Brain microvascular endothelial cell (primary cell): ENCODE results near the gene SOX10.
"Not testable (repeated sequence)": the region's sequence is repeated elsewhere in the genome, so short reads cannot be mapped to it uniquely, and the experiment has no call there.

ENCODE experiments used
- DNase-seq: peaks from one replicate; pipeline ENCODE4 v3.0.0-alpha.2; 2020
- H3K27ac ChIP-seq: fragments of 250-450 bp; sonication (Bioruptor Pico); 2 replicates; pipeline ENCODE4 v1.5.1; 2020; ENCODE audit warnings: mild to moderate bottlenecking, moderate library complexity
- H3K27me3 ChIP-seq: fragments of 250-450 bp; sonication (Bioruptor Pico); replicated peaks from 2 replicates; pipeline ENCODE4 v1.5.1; 2020; ENCODE audit warnings: mild to moderate bottlenecking
- H3K36me3 ChIP-seq: fragments of 250-450 bp; sonication (Bioruptor Pico); replicated peaks from 2 replicates; pipeline ENCODE4 v1.5.1; 2020; ENCODE audit warnings: mild to moderate bottlenecking
- H3K4me3 ChIP-seq: 2 replicates; pipeline ENCODE4 v1.5.1; 2011; ENCODE audit warnings: low read depth, mild to moderate bottlenecking, control low read depth, low read length, moderate library complexity
- CTCF ChIP-seq: IDR thresholded peaks from 2 replicates; pipeline ENCODE4 v1.5.1; 2011; ENCODE audit warnings: low read depth, mild to moderate bottlenecking, moderate library complexity, low read length, control low read depth, inconsistent platforms; ENCODE audit errors: missing control alignments
- in situ Hi-C: cut with HindIII; loops from 2 replicates; pipeline ENCODE4 v1.10.0; 2017; ENCODE audit warnings: low sequenced_read_pairs, low pct_ligation_motif_present

The SOX10 gene

DNA sequence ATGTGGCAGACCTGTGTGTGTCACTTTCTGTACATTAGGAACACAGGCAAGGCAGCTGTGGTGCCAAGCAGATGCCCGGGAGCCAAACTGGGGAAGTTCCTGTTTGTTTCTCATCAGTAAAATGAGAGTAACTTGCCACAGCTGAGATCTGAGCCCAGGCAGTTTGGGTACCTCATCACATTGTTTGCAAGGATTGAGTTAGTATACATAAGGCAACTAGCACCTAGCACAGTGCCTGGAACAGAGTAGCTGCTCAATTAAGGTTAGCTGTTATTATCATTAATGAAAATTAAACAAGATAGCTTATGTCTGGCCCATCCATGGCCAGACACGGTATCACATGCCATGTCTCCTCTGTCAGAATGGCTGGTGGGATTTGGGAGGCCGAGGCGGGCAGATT is 7.8 kb downstream of the SOX10 start:
- TF ChIP-seq CTCF = no peak
- in situ Hi-C loops = no loop called here
- Histone ChIP-seq H3K36me3 (no peaks in the 10 kb centered on the region), H3K27ac (no peak overlapping the region), H3K27me3 (no peaks in the 10 kb centered on the region), H3K4me3 (no peak overlapping the region)
- DNase-seq = no peak

DNA sequence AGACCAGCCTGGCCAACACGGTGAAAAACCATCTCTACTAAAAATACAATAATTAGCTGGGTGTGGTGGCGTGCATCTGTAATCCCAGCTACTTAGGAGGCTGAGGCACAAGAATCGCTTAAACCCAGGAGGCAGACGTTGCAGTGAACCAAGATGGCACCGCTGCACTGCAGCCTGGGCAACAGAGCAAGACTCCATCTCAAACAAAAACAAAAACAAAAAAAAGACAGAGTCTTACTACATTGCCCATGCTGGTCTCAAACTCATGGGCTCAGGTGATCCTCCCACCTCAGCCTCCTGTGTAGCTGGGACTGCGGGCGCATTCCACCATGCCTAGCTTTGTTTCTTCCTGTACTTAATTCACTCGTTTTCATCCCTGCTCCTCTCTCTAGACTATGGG is 8.3 kb downstream of the SOX10 start:
- DNase-seq, H3K27ac ChIP-seq, H3K36me3 ChIP-seq, in situ Hi-C loops, H3K27me3 ChIP-seq, H3K4me3 ChIP-seq: not testable (repeated sequence)

- no peak for DNase-seq
- in situ Hi-C loops = no loop called here
- H3K36me3 ChIP-seq = no peaks in the 10 kb centered on the region
- TF ChIP-seq CTCF = no peak
- no peak overlapping the region for H3K4me3 ChIP-seq
- H3K27me3 ChIP-seq = no peaks in the 10 kb centered on the region
- H3K27ac ChIP-seq = no peak overlapping the region
Measured at GRCh38 chr22:37975153-37975552, 9.2 kb downstream of the SOX10 start.

DNA sequence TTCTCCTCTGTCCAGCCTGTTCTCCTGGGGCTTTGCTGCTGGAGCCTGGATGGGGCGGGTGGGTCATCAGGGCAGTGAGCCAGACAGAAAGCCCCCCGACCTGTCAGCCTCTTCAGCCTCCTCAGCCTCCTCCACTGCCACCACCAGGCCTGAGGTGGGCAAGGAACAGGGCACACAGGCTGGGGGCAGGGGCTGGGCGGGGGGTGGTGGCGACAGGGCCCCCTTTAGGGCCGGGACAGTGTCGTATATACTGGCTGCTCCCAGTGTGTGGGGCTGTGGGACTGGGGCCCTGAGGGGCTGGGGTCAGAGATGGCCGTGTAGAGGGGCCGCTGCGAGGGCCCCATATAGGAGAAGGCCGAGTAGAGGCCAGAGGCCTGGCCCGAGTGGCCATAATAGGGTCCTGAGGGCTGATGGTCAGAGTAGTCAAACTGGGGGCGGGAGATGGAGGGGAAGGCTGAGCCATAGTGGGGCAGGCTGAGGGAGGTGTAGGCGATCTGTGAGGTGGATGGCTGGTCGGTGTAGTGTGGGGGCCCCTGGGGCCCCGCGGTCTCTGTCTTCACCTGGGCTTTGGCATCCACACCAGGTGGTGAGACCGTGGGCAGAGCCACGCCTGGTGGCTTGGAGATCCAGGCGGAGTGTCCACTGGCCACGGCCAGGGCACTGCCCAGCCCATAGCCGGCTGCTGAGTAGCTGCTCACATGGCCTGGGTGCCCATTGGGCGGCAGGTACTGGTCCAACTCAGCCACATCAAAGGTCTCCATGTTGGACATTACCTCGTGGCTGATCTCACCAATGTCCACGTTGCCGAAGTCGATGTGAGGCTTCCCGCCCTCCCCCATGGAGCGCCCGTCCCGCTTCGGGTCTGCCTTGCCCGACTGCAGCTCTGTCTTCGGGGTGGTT is 10.8 kb downstream of the SOX10 start:
- H3K27me3 ChIP-seq = no peaks in the 10 kb centered on the region
- peaks cover 3% of the 10 kb centered on the region for H3K36me3 ChIP-seq
- DNase-seq = no peak
- H3K27ac ChIP-seq = no peak overlapping the region
- no peak for TF ChIP-seq CTCF
- no peak overlapping the region for H3K4me3 ChIP-seq
- in situ Hi-C loops = no loop called here

DNA sequence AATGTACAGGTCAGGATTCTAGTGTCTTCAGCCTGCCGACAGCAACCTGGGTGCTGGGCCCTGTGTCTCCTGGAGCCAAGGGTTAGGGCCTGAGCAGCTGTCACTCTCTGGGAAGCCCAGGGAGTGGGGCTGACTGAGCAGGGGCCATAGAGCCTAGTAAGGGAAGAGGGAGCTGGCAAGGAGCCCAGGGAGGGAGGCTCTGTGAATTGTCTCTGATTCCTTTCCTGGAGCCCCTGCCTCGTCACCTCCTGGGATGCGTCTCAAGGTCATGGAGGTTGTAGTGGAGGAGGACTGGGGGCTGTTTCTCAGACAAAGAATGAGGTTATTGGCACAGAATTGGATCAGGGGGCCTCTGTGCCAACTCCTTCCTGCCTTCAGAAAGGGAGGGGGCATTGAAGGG is 11.8 kb downstream of the SOX10 start:
- no peaks in the 10 kb centered on the region for H3K27me3 ChIP-seq
- H3K4me3 ChIP-seq = no peak overlapping the region
- no peak overlapping the region for H3K27ac ChIP-seq
- H3K36me3 ChIP-seq = peaks cover 13% of the 10 kb centered on the region
- no peak for DNase-seq
- in situ Hi-C loops = no loop called here
- no peak for TF ChIP-seq CTCF

GRCh38 chr22:37971475-37972434 is 12.6 kb downstream of the SOX10 start:
- no peak for DNase-seq
- no peak for TF ChIP-seq CTCF
- Histone ChIP-seq H3K27ac (no peak overlapping the region), H3K36me3 (peaks cover 20% of the 10 kb centered on the region), H3K4me3 (no peak overlapping the region), H3K27me3 (no peaks in the 10 kb centered on the region)
- in situ Hi-C loops = no loop called here
